Ishikawa (cell line): Measurements from ENCODE around the gene SLC47A1.
A peak's percentile ranks its signal among the peaks of the same experiment; 100 is the strongest.

Experiments
- CEBPB ChIP-seq: IDR thresholded peaks from 2 replicates; pipeline ENCODE4 v1.6.1; 2012
- CREB1 ChIP-seq: IDR thresholded peaks from 2 replicates; pipeline ENCODE4 v1.6.1; 2012; ENCODE audit warnings: low read depth
- EGR1 ChIP-seq: IDR thresholded peaks from 2 replicates; pipeline ENCODE4 v1.6.1; 2012
- EP300 ChIP-seq: IDR thresholded peaks from 2 replicates; pipeline ENCODE4 v1.6.1; 2012; ENCODE audit warnings: borderline replicate concordance
- FOXM1 ChIP-seq: IDR thresholded peaks from 2 replicates; pipeline ENCODE4 v1.6.1; 2012; ENCODE audit warnings: low read depth, borderline replicate concordance
- MAX ChIP-seq: IDR thresholded peaks from 2 replicates; pipeline ENCODE4 v1.6.1; 2012
- NFIC ChIP-seq: IDR thresholded peaks from 2 replicates; pipeline ENCODE4 v1.6.1; 2012
- RAD21 ChIP-seq: IDR thresholded peaks from 2 replicates; pipeline ENCODE4 v1.6.1; 2012; ENCODE audit warnings: low read depth
- REST ChIP-seq: IDR thresholded peaks from 2 replicates; pipeline ENCODE4 v1.6.1; 2012; ENCODE audit warnings: low read depth, mild to moderate bottlenecking
- TAF1 ChIP-seq: IDR thresholded peaks from 2 replicates; pipeline ENCODE4 v1.6.1; 2012; ENCODE audit warnings: low read depth, mild to moderate bottlenecking
- TCF12 ChIP-seq: IDR thresholded peaks from 2 replicates; pipeline ENCODE4 v1.6.1; 2012; ENCODE audit warnings: low read depth
- TEAD4 ChIP-seq: IDR thresholded peaks from 2 replicates; pipeline ENCODE4 v1.6.1; 2012
- YY1 ChIP-seq: IDR thresholded peaks from 2 replicates; pipeline ENCODE4 v1.6.1; 2012; ENCODE audit warnings: low read depth
- ZBTB7A ChIP-seq: IDR thresholded peaks from 2 replicates; pipeline ENCODE4 v1.6.1; 2012; ENCODE audit warnings: low read depth
- TF ChIP-seq, protein P1 (sequence below): IDR thresholded peaks from 2 replicates; pipeline ENCODE4 v1.6.1; 2012

SLC47A1 gene

DNA sequence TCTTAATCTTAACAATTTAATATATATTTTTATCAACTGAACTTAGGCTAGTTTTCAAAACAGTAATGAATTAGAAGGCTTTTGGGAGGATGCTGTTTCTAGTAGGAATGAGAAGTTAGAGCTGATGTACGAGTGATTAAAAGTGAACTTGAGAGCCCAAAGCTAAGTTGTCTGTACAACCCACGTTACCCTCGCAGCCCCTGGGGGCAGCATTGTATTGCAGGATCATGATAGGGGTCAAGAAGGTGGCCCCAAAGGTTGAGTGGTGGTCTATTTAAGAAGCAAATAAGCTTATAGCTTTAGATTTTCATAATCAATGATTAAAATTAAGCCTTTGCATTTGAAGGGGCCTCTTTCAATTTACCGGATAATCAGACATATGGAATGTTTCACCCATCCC is 81.2 kb downstream of the SLC47A1 start:
- TF ChIP-seq, protein P1, sequence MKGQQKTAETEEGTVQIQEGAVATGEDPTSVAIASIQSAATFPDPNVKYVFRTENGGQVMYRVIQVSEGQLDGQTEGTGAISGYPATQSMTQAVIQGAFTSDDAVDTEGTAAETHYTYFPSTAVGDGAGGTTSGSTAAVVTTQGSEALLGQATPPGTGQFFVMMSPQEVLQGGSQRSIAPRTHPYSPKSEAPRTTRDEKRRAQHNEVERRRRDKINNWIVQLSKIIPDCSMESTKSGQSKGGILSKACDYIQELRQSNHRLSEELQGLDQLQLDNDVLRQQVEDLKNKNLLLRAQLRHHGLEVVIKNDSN: no peak
- TF ChIP-seq RAD21: peak; percentile 17; the same call in 1 of the 2 replicates

DNA sequence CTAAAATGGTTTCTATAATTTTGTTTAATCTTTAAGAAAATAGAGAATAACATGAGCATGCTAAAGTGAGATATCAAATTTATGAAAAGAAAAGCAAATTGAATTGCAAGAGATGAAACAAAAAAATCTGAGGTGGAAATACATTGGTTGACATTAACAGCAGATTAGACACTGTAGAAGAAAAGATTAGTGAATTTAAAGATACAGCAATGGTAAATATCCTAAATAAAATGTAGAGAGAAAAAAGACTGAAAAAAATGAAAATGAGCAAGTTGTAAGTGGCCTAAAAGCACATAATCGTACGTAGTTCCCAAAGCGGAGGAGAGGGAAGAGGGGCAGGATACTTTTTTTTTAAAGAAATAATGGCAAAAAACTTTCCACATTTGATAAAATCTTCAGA is 84.4 kb downstream of the SLC47A1 start:
- no peak for TF ChIP-seq YY1
- TF ChIP-seq, protein P1: no peak
- TF ChIP-seq NFIC: no peak
- no peak for TF ChIP-seq ZBTB7A

- TF ChIP-seq EP300: no peak
- TF ChIP-seq YY1: no peak
- TF ChIP-seq REST: no peak
- no peak for TF ChIP-seq RAD21
- no peak for TF ChIP-seq NFIC
- no peak for TF ChIP-seq TAF1
- no peak for TF ChIP-seq TEAD4
These were observed 86.2 kb downstream of the SLC47A1 start for GRCh38 chr17:19619705-19620325.

DNA sequence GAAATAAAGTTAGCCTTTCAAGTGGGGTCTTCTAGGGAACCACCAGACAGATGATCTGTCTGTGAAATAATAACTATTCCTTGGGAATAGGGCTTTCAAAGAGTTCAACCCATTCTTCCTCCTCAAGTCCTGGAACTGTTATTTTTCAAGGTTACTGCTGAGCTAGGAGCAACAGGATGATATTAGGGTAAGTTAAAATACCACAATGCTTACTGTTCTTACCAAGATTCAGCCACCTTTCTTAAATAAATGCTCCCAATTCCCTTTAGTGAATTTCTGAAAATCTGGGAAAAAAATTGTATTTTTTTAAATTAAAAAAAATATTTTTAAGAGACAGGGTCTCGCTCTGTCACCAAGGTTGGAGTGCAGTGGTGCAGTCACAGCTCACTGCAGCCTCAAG is 88.0 kb downstream of the SLC47A1 start:
- TF ChIP-seq FOXM1 (no peak), EP300 (no peak), ZBTB7A (no peak), EGR1 (no peak), MAX (no peak), YY1 (no peak), RAD21 (no peak), CEBPB (no peak), REST (no peak), TAF1 (no peak), CREB1 (no peak), TCF12 (no peak), NFIC (no peak), TEAD4 (no peak)
- TF ChIP-seq, protein P1: no peak

GRCh38 chr17:19626079-19626478 is 92.4 kb downstream of the SLC47A1 start:
- TF ChIP-seq NFIC: no peak
